GM12891 (cell line): ENCODE results near the gene DNAJC3.

Experiments used
- POLR2A ChIP-seq: IDR thresholded peaks from 2 replicates; pipeline ENCODE4 v1.6.1; 2011; ENCODE audit warnings: low read depth, low read length, control low read depth
- POLR2AphosphoS5 ChIP-seq: IDR thresholded peaks from 2 replicates; pipeline ENCODE4 v1.6.1; 2011; ENCODE audit warnings: low read depth, low read length, control low read depth
- POU2F2 ChIP-seq: IDR thresholded peaks from 2 replicates; pipeline ENCODE4 v1.6.1; 2011; ENCODE audit warnings: low read depth, mild to moderate bottlenecking, control low read depth, low read length, moderate library complexity
- SPI1 ChIP-seq: IDR thresholded peaks from 2 replicates; pipeline ENCODE4 v1.6.1; 2011; ENCODE audit warnings: low read depth, low read length, control low read depth
- TAF1 ChIP-seq: IDR thresholded peaks from 2 replicates; pipeline ENCODE4 v1.6.1; 2011; ENCODE audit warnings: low read depth, low read length, control low read depth

- no peak for TF ChIP-seq SPI1
- no peak for TF ChIP-seq POLR2AphosphoS5
- TF ChIP-seq TAF1, result no peak
- no peak for TF ChIP-seq POLR2A
- TF ChIP-seq POU2F2, result no peak
These were observed 166.0 kb downstream of the DNAJC3 start for GRCh38 chr13:95842898-95843297.
